H7 (cell line): Measurements from ENCODE around the gene ZKSCAN7. TPM values are rescaled to one million over a fixed set of nuclear protein-coding genes. Genes with fewer than 3 reads are reported as not detected.

Experiments used
- DNase-seq: peaks from one replicate; pipeline ENCODE4 v3.0.0; 2012
- H3K27me3 ChIP-seq: 2 replicates; pipeline ENCODE4 v1.6.0; 2011; ENCODE audit warnings: mild to moderate bottlenecking, low read length; ENCODE audit not compliant: control insufficient read depth, insufficient read depth
- H3K36me3 ChIP-seq: replicated peaks from 2 replicates; pipeline ENCODE4 v1.5.1; 2011; ENCODE audit warnings: low read length; ENCODE audit not compliant: control insufficient read depth, insufficient read depth
- H3K4me3 ChIP-seq: 2 replicates; pipeline ENCODE4 v1.5.1; 2011; ENCODE audit warnings: low read depth, mild to moderate bottlenecking, control low read depth, low read length, moderate library complexity; ENCODE audit not compliant: insufficient read depth
- total RNA-seq: library from RNA; depleted of rRNA; stranded (reverse); fragments of >200 nt; shearing (Covaris generic); gene quantifications from 2 replicates; pipeline ENCODE4 v1.2.3, GENCODE V29; 2014; rRNA removed

Gene ZKSCAN7
- total RNA-seq, 1 experiment from 2014 or later: 13.0 TPM

DNA sequence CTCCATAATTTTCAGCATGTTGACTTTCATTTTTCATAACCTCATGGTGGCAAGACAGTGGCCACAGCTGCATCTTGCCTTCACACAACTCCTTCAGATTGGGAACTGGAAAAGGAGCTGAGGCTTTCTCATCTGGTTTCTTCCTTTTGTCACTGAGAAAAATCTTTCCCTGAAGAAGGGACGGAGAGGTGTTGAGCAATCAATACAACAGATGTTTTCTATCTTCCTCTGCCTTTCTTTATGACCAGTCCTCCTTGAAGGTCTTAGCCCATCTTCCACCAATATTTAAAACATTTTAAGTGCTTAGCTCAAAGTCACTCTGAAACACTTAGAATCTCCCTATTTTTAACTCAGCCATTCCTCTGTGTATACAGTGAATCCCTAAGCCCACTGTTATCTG lies 41.6 kb downstream of the ZKSCAN7 start:
- Histone ChIP-seq H3K4me3 (no peak overlapping the region), H3K27me3 (no peaks in the 10 kb centered on the region), H3K36me3 (peaks cover 10% of the 10 kb centered on the region)
- no peak for DNase-seq

GRCh38 chr3:44601749-44602148 lies 46.8 kb downstream of the ZKSCAN7 start:
- no peak for DNase-seq
- Histone ChIP-seq H3K4me3 (no peak overlapping the region), H3K27me3 (no peaks in the 10 kb centered on the region), H3K36me3 (no peaks in the 10 kb centered on the region)

GRCh38 chr3:44612678-44613077 lies 57.7 kb downstream of the ZKSCAN7 start:
- Histone ChIP-seq H3K4me3 (no peak overlapping the region), H3K36me3 (no peaks in the 10 kb centered on the region), H3K27me3 (no peaks in the 10 kb centered on the region)
- DNase-seq: no peak

Other genes starting within 250 kb of the ZKSCAN7 start
- 22.4 and 32.3 TPM in 2 replicates for gene TCAIM, start 216.4 kb upstream of the ZKSCAN7 start, total RNA-seq
- 7.1 and 9.9 TPM in 2 replicates for gene ZNF445, start 77.5 kb upstream of the ZKSCAN7 start, total RNA-seq
- 2.6 and 4.2 TPM in 2 replicates for gene ZNF660, start 29.8 kb downstream of the ZKSCAN7 start, total RNA-seq
- 10.3 and 10.5 TPM in 2 replicates for gene ZNF197, start 69.8 kb downstream of the ZKSCAN7 start, total RNA-seq
- 13.7 and 15.5 TPM in 2 replicates for gene ZNF35, start 93.5 kb downstream of the ZKSCAN7 start, total RNA-seq
- 0.55 and 0.62 TPM in 2 replicates for gene ZNF502, start 157.5 kb downstream of the ZKSCAN7 start, total RNA-seq
- 0.04 and 0.17 TPM in 2 replicates for gene ZNF501, start 174.4 kb downstream of the ZKSCAN7 start, total RNA-seq
- 30.8 and 37.8 TPM in 2 replicates for gene KIAA1143, start 206.4 kb downstream of the ZKSCAN7 start, total RNA-seq
- gene KIF15, start 206.6 kb downstream of the ZKSCAN7 start, total RNA-seq: 19.3 and 38.8 TPM in 2 replicates